GM12892 (cell line): ENCODE data around the gene KCNK5.

Experiments
- POLR2A ChIP-seq: IDR thresholded peaks from 2 replicates; pipeline ENCODE4 v1.6.1; 2011; ENCODE audit warnings: low read depth, low read length, control low read depth
- POLR2AphosphoS5 ChIP-seq: IDR thresholded peaks from 2 replicates; pipeline ENCODE4 v1.6.1; 2011; ENCODE audit warnings: low read depth, low read length, control low read depth
- TAF1 ChIP-seq: IDR thresholded peaks from 2 replicates; pipeline ENCODE4 v1.6.1; 2011; ENCODE audit warnings: low read depth, mild to moderate bottlenecking, control low read depth, low read length, borderline replicate concordance

DNA sequence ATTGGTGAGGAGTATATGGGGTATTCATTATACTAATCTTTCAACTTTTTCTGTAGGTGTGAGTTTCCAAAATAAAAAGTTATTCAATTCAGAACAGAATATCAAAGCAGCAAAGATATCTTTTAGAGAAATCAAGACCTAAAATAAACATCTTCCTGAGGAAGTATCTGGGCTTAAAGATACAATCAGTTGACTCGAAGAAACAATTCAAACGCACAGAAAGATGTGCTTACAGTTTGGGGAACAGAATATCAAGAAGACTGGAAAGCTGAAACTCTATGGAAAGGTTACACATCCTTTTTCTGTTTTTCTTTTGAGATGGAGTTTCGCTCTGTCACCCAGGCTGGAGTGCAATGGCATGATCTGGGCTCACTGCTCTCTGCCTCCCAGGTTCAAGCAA is 78.1 kb downstream of the KCNK5 start:
- TF ChIP-seq POLR2AphosphoS5: no peak
- no peak for TF ChIP-seq POLR2A
- no peak for TF ChIP-seq TAF1
